Lower lobe of right lung (tissue), 2 donors: ENCODE results near the gene FBN1. TPM values are rescaled to one million over a fixed set of nuclear protein-coding genes. Genes with fewer than 3 reads are reported as not detected.

ENCODE experiments used
- ATAC-seq, 2 donors: fragments of 200-7000 bp; cut with Tn5 transposase; one replicate each; pipeline ENCODE4 v1.9.1; 2020 to 2022; ENCODE audit warnings: mild to moderate bottlenecking in 2 of 2, moderate library complexity in 2 of 2
- DNase-seq: peaks from one replicate; pipeline ENCODE4 v3.0.0-alpha.2; 2020
- H3K27ac ChIP-seq: fragments of 200-600 bp; one replicate; pipeline ENCODE4 v1.8.0; 2022
- H3K27me3 ChIP-seq: fragments of 200-600 bp; one replicate; pipeline ENCODE4 v1.8.0; 2022; ENCODE audit warnings: low read depth
- H3K36me3 ChIP-seq: fragments of 200-600 bp; one replicate; pipeline ENCODE4 v1.8.0; 2022; ENCODE audit warnings: mild to moderate bottlenecking
- H3K4me1 ChIP-seq: fragments of 200-600 bp; one replicate; pipeline ENCODE4 v1.8.0; 2022
- H3K4me3 ChIP-seq: fragments of 200-600 bp; one replicate; pipeline ENCODE4 v1.8.0; 2022; ENCODE audit warnings: mild to moderate bottlenecking
- H3K9me3 ChIP-seq: fragments of 200-600 bp; one replicate; pipeline ENCODE4 v1.8.0; 2022
- intact Hi-C: fragments of 100-400 bp; cut with DNase I; formaldehyde crosslinking; loops from one replicate; pipeline ENCODE4 v1.11.0; 2022
- total RNA-seq: library from RNA; stranded (reverse); fragmentation: NEBNext Ultra II Directional; extraction: Animal tissue kit (Norgen Biotek cat#: 25700); gene quantifications from one replicate; pipeline ENCODE4 v1.2.1, GENCODE V29; 2021
- TF ChIP-seq, protein P1 (sequence below): fragments of 200-600 bp; IDR thresholded peaks from one replicate; pipeline ENCODE4 v1.8.0; 2022; ENCODE audit warnings: antibody characterized with exemption, mild to moderate bottlenecking
- donor health status: DM: no; HTN: yes; CAD: no; lungs with severe emphysema.

The FBN1 gene
- total RNA-seq, 1 donor from 2014 or later, result 75.3 TPM

DNA sequence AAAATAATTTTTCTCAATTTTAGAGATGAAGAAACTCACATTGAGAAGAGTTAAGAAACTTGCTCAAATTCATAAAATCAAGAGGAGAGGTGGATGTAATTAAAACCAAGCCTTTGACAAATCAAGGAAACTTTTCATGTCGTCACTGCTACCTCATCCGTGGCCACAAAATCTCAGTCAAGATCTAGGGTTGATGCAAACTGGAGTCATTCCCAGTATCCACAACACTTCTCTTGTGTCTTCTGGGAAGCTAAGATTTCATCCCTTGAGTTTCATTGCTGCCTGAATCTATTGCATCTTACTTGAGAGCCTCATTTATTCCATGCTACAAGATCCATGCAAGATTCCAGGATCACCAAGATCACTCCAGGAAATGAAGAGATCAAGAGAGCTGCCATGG lies 5.4 kb upstream of the FBN1 start:
- H3K27me3 ChIP-seq, result peaks cover 7% of the 10 kb centered on the region
- no peak overlapping the region for H3K4me3 ChIP-seq
- intact Hi-C loops, result no loop called here
- no peaks in the 10 kb centered on the region for H3K4me1 ChIP-seq
- DNase-seq (no peak), ATAC-seq (no peak)
- no peaks in the 10 kb centered on the region for H3K9me3 ChIP-seq
- no peaks in the 10 kb centered on the region for H3K36me3 ChIP-seq
- TF ChIP-seq, protein P1, sequence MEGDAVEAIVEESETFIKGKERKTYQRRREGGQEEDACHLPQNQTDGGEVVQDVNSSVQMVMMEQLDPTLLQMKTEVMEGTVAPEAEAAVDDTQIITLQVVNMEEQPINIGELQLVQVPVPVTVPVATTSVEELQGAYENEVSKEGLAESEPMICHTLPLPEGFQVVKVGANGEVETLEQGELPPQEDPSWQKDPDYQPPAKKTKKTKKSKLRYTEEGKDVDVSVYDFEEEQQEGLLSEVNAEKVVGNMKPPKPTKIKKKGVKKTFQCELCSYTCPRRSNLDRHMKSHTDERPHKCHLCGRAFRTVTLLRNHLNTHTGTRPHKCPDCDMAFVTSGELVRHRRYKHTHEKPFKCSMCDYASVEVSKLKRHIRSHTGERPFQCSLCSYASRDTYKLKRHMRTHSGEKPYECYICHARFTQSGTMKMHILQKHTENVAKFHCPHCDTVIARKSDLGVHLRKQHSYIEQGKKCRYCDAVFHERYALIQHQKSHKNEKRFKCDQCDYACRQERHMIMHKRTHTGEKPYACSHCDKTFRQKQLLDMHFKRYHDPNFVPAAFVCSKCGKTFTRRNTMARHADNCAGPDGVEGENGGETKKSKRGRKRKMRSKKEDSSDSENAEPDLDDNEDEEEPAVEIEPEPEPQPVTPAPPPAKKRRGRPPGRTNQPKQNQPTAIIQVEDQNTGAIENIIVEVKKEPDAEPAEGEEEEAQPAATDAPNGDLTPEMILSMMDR, result no peak
- H3K27ac ChIP-seq, result no peak overlapping the region

DNA sequence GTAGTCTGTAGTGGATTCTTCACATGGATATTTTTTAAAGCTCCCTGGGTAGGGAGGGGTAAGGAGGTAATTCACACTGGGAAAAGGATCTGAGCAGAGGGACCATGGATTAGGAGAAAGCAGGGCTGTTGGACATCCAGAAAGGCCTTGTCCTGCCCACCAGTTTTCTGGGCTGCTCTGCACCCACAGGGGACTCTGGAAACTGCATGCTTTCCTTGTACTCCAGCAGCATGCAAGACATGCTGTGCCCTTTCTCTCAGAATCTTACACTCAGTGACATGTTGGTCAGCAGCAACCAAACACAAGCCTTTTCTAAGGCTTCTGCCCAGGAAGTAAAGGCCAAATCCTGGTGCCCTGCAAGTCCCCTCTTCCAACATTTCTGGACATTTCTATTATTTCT lies 2.5 kb upstream of the FBN1 start:
- no peak overlapping the region for H3K27ac ChIP-seq
- ATAC-seq, result no peak
- no peaks in the 10 kb centered on the region for H3K36me3 ChIP-seq
- intact Hi-C loops, result no loop called here
- H3K27me3 ChIP-seq, result peaks cover 26% of the 10 kb centered on the region
- H3K4me3 ChIP-seq, result no peak overlapping the region
- no peaks in the 10 kb centered on the region for H3K9me3 ChIP-seq
- no peak for DNase-seq
- TF ChIP-seq, protein P1, result no peak
- H3K4me1 ChIP-seq, result peaks cover 7% of the 10 kb centered on the region

DNA sequence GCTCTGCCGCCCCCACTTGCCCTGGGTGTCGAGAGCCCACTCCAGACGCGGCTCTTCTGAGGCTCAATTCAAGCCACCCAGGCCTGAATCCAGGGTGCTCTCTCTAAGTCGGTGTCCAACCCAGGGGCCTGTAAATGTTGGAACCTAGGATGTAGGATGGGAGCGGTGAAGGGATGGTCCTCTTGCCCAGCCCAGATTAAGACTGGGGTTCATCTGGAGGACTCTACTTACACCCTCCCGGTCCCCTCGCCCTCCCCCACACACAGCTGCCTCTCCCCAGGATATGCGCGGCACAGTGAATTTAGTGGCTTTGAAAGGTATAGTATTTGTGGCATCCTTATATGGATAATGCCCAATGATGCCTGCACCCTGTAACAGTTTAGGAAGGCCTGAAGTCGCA lies 822 bp upstream of the FBN1 start:
- DNase-seq (no peak), ATAC-seq (no peak)
- Histone ChIP-seq H3K9me3 (no peaks in the 10 kb centered on the region), H3K27me3 (peaks cover 26% of the 10 kb centered on the region), H3K36me3 (no peaks in the 10 kb centered on the region), H3K4me1 (peaks cover 17% of the 10 kb centered on the region), H3K27ac (peak overlapping the region; percentile 86), H3K4me3 (peak overlapping the region; percentile 72)
- TF ChIP-seq, protein P1, result no peak
- intact Hi-C loops, result no loop called here

DNA sequence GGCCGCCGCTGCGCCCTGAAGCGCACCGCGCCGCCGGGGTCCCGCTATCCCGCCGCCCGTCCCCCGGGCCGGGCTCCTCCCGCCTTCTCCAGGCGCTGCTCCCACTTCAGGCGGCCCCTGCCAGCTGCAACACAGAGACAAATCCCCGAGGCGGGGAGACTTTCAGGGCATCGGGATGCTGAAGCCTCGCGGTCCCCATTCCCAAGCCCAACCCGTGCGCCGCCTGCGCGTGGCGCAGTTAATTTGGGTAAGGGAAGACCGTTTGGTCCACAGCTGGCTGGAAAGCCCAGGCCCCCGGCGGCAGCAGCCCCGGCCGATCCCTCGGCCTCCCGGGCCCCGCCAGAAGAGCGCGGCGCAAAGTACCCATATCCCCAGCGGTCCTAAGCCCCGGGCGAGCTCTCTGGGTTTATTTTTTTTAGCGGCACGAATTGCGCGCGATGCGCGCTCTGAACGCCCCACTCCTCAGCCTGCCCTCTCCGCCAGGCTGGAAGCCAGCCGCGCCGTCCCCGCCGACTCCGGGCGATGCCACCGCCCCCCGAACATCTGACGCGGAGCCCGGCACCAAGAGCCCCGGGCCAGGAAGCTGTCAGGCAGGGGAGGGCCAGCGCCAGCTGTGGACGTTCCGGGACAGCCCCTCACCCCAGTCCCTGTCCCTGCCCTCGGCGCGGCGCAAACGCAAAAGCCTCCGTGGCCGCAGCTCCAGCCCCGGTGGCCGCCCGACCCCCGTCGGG lies 517 bp downstream of the FBN1 start:
- ATAC-seq (peak; percentile 65 to 76), DNase-seq (peak; percentile 57)
- Histone ChIP-seq H3K27ac (peak overlapping the region; percentile 86), H3K27me3 (peaks cover 26% of the 10 kb centered on the region), H3K4me3 (peak overlapping the region; percentile 72), H3K4me1 (peaks cover 27% of the 10 kb centered on the region), H3K9me3 (no peaks in the 10 kb centered on the region), H3K36me3 (no peaks in the 10 kb centered on the region)
- TF ChIP-seq, protein P1, result no peak
- intact Hi-C loops, result no loop called here

DNA sequence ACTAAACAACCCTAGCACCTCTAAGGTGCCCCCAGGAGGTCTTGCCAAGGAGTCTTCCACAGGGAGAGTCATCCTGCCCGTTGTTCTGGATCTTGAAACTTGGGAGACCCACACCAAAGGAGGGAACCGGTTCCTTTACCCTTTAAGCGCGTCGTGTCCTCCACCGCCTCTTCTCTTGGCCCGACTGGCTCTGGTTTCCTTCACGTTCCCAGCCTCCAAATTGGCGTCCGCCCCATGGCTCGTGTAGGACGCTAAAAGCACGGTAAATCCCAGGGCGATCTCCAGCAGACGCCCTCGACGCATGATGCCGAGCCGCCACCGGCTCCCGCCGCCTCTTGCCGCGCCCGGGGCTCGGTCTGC lies 1.1 kb downstream of the FBN1 start:
- no peaks in the 10 kb centered on the region for H3K36me3 ChIP-seq
- DNase-seq (no peak), ATAC-seq (no peak)
- peak overlapping the region; percentile 72 for H3K4me3 ChIP-seq
- H3K9me3 ChIP-seq, result no peaks in the 10 kb centered on the region
- peaks cover 27% of the 10 kb centered on the region for H3K4me1 ChIP-seq
- H3K27ac ChIP-seq, result peak overlapping the region; percentile 86
- peaks cover 26% of the 10 kb centered on the region for H3K27me3 ChIP-seq
- intact Hi-C loops, result no loop called here
- TF ChIP-seq, protein P1, result no peak
